HUES48 (cell line): ENCODE measurements around the gene IDI1.
A peak's percentile ranks its signal among the peaks of the same experiment; 100 is the strongest.
"Not testable (repeated sequence)": the region's sequence is repeated elsewhere in the genome, so short reads cannot be mapped to it uniquely, and the experiment has no call there.

Experiments
- H3K27ac ChIP-seq: one replicate; pipeline ENCODE4 v1.7.0; 2013; ENCODE audit warnings: low read depth, low read length, inconsistent platforms
- H3K27me3 ChIP-seq: 2 replicates; pipeline ENCODE4 v1.6.1; 2013; ENCODE audit warnings: mild to moderate bottlenecking, low read length; ENCODE audit not compliant: control insufficient read depth, insufficient read depth
- H3K36me3 ChIP-seq: 2 replicates; pipeline ENCODE4 v1.6.1; 2013; ENCODE audit warnings: low read length; ENCODE audit not compliant: control insufficient read depth, insufficient read depth
- H3K4me1 ChIP-seq: 2 replicates; pipeline ENCODE4 v1.6.1; 2013; ENCODE audit warnings: mild to moderate bottlenecking, low read length; ENCODE audit not compliant: control insufficient read depth, insufficient read depth
- H3K4me3 ChIP-seq: 2 replicates; pipeline ENCODE4 v1.5.1; 2013; ENCODE audit warnings: mild to moderate bottlenecking, low read depth, low read length
- H3K9ac ChIP-seq: 2 replicates; pipeline ENCODE4 v1.6.1; 2013; ENCODE audit warnings: mild to moderate bottlenecking, low read depth, low read length, moderate library complexity
- H3K9me3 ChIP-seq: 2 replicates; pipeline ENCODE4 v1.6.1; 2013; ENCODE audit warnings: low read length; ENCODE audit not compliant: control insufficient read depth, insufficient read depth

Gene IDI1

DNA sequence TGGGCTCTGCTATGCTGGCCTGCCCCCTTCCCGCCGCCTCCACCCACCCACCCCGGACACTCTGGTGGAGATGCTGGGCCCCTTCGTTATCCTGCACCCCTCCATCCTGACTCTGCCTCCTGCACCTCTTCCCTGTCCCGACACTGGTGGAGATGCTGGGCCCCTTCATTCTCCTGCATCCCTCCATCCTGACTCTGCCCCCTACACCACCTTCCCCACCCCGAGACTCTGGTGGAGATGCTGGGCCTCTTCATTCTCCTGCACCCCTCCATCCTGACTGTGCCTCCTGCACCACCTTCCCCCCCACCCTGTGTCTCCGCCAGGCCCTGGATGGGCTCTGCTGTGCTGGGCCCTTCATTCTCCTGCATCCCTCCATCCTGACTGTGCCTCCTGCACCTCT is 38.2 kb downstream of the IDI1 start:
- H3K36me3 ChIP-seq: peaks cover 93% of the 10 kb centered on the region
- no peak overlapping the region for H3K4me3 ChIP-seq
- no peaks in the 10 kb centered on the region for H3K9me3 ChIP-seq
- H3K4me1 ChIP-seq: no peaks in the 10 kb centered on the region
- H3K27ac ChIP-seq: no peak overlapping the region
- no peak overlapping the region for H3K9ac ChIP-seq
- no peaks in the 10 kb centered on the region for H3K27me3 ChIP-seq

DNA sequence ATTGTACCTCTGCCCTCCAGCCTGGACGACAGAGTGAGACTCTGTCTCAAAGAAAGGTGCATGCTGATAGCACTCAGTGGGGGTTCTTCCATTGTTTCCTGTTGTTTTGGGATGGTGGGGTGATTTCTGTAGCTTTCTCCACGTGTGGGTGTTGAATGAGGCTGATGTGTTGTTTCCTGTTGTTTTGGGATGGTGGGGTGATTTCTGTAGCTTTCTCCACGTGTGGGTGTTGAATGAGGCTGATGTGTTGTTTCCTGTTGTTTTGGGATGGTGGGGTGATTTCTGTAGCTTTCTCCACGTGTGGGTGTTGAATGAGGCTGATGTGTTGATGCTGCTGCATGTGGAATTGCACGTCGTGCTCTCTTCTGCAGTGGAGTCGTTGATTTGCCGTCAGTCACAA is 39.0 kb downstream of the IDI1 start:
- H3K4me3 ChIP-seq, H3K27me3 ChIP-seq, H3K9ac ChIP-seq, H3K4me1 ChIP-seq, H3K9me3 ChIP-seq: not testable (repeated sequence)
- Histone ChIP-seq H3K27ac (peak overlapping the region; percentile 57), H3K36me3 (peaks cover 93% of the 10 kb centered on the region)

DNA sequence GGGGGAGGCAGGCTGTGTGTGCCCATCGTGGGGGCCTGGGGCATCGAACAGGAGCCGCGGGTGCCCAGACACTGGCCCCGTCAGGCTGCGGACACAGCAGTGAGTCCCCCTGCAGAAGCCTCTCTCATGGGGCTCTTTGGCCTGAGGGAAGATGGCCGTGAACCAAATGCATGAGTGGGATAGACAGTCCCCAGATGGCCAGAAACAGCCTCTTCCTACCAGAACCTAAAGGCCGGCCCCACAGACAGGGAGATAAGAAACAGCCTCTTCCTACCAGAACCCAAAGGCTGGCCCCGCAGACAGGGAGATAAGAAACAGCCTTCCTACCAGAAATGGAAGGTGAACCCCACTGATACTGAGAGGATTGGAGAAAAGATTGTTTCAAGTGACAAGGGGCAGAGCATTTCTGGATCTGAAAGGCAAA is 39.8 kb downstream of the IDI1 start:
- no peak overlapping the region for H3K9ac ChIP-seq
- peaks cover 93% of the 10 kb centered on the region for H3K36me3 ChIP-seq
- peak overlapping the region; percentile 47 for H3K27ac ChIP-seq
- no peaks in the 10 kb centered on the region for H3K27me3 ChIP-seq
- H3K9me3 ChIP-seq: no peaks in the 10 kb centered on the region
- no peaks in the 10 kb centered on the region for H3K4me1 ChIP-seq
- H3K4me3 ChIP-seq: no peak overlapping the region

DNA sequence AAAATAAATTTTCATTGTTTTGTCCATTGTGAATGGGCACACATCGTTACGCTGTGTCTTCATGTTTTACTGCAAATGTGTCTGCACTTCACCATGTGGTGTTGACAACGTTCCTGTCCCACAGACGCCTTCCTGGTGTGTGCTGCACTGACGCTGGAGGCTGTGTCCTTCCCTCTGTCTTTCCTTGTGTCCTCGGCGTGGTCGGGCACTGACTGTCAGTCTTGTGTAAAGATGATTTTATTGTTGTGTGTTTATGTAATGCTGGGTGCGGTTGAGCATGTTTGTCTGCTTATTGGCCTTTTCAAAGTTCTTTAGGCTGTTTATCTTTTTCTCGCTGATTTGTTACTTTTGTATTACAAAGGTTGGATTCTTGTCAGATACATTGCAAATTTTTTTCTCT is 41.3 kb downstream of the IDI1 start:
- Histone ChIP-seq H3K27ac (no peak overlapping the region), H3K9ac (no peak overlapping the region), H3K27me3 (no peaks in the 10 kb centered on the region), H3K36me3 (peaks cover 96% of the 10 kb centered on the region), H3K4me1 (no peaks in the 10 kb centered on the region), H3K9me3 (no peaks in the 10 kb centered on the region), H3K4me3 (no peak overlapping the region)

GRCh38 chr10:1006573-1006972 is 42.3 kb downstream of the IDI1 start:
- H3K9ac ChIP-seq: no peak overlapping the region
- H3K27me3 ChIP-seq: no peaks in the 10 kb centered on the region
- H3K4me1 ChIP-seq: no peaks in the 10 kb centered on the region
- peaks cover 96% of the 10 kb centered on the region for H3K36me3 ChIP-seq
- H3K27ac ChIP-seq: no peak overlapping the region
- no peak overlapping the region for H3K4me3 ChIP-seq
- H3K9me3 ChIP-seq: no peaks in the 10 kb centered on the region

- no peak overlapping the region for H3K27ac ChIP-seq
- no peaks in the 10 kb centered on the region for H3K4me1 ChIP-seq
- no peaks in the 10 kb centered on the region for H3K9me3 ChIP-seq
- peaks cover 97% of the 10 kb centered on the region for H3K36me3 ChIP-seq
- no peaks in the 10 kb centered on the region for H3K27me3 ChIP-seq
- no peak overlapping the region for H3K4me3 ChIP-seq
- H3K9ac ChIP-seq: no peak overlapping the region
These were observed 44.8 kb downstream of the IDI1 start for GRCh38 chr10:1003884-1004670.

GRCh38 chr10:1002425-1003006 is 46.4 kb downstream of the IDI1 start:
- H3K27me3 ChIP-seq: no peaks in the 10 kb centered on the region
- H3K27ac ChIP-seq: no peak overlapping the region
- H3K9me3 ChIP-seq: no peaks in the 10 kb centered on the region
- H3K9ac ChIP-seq: no peak overlapping the region
- H3K36me3 ChIP-seq: peaks cover 97% of the 10 kb centered on the region
- H3K4me3 ChIP-seq: no peak overlapping the region
- H3K4me1 ChIP-seq: no peaks in the 10 kb centered on the region

GRCh38 chr10:997266-998022 is 51.5 kb downstream of the IDI1 start:
- peaks cover 98% of the 10 kb centered on the region for H3K36me3 ChIP-seq
- no peak overlapping the region for H3K27ac ChIP-seq
- no peaks in the 10 kb centered on the region for H3K4me1 ChIP-seq
- H3K9ac ChIP-seq: no peak overlapping the region
- H3K9me3 ChIP-seq: no peaks in the 10 kb centered on the region
- no peak overlapping the region for H3K4me3 ChIP-seq
- no peaks in the 10 kb centered on the region for H3K27me3 ChIP-seq

- Histone ChIP-seq H3K4me1 (no peaks in the 10 kb centered on the region), H3K27ac (no peak overlapping the region), H3K4me3 (no peak overlapping the region), H3K36me3 (peaks cover 88% of the 10 kb centered on the region), H3K9me3 (no peaks in the 10 kb centered on the region), H3K27me3 (no peaks in the 10 kb centered on the region), H3K9ac (no peak overlapping the region)
These were observed 52.9 kb downstream of the IDI1 start for GRCh38 chr10:996031-996430.

DNA sequence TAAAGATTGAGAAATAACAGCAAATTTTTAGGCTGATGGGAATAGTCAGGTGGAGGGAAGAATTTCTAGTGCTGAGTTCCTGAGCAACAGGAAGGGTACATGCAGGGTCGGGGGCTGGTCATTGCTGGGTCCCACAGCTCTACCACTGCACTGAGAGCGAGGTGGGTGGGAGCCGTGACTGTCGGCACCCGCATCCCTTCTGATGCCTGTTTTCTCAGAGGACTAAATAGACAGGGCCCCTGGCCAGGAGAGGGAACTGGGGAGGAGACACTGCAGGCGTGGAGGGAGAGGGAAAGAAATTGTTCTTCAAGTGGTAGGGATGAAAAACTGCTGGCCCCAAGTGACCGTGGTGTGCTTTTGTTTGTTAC is 53.4 kb downstream of the IDI1 start:
- H3K4me1 ChIP-seq: no peaks in the 10 kb centered on the region
- H3K9ac ChIP-seq: no peak overlapping the region
- no peak overlapping the region for H3K27ac ChIP-seq
- H3K36me3 ChIP-seq: peaks cover 88% of the 10 kb centered on the region
- no peak overlapping the region for H3K4me3 ChIP-seq
- no peaks in the 10 kb centered on the region for H3K9me3 ChIP-seq
- no peaks in the 10 kb centered on the region for H3K27me3 ChIP-seq
